ENCODE measurements around the gene PARD3.
"Not testable (repeated sequence)": the region's sequence is repeated elsewhere in the genome, so short reads cannot be mapped to it uniquely, and the experiment has no call there.

The PARD3 gene

DNA sequence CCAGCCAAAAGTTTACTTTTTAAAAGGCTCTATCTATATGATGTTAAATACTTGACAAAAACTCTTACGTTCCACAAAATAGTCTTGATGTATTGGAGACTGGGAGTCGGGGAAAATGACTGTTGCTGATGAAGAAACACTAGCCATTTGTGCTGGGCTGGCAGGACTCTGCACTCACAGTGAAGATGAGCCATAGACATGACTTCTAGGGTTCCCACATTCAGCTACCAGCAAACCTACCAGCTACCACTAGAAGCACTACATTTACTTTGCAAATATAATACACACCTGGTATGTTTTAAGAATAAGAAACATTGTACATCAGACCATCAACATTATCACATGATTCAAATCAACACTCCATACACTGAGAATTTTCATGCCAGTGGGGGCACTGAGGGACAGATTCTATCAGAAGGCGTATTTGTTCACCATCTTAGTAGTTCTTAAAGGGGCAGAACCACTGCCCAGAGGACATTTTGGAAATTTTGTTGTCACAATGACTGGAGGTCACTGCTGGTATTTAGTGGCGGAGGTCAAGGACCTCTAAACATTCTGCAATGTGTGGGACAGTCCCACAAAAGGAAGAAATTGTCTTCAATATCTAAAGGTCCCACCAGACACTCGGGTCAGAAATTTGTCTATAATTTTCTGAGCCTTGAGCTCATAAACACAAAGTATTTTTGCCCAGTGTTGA lies 52.3 kb downstream of the PARD3 start:
- no peak for DNase-seq

- no peak for DNase-seq
Observed at GRCh38 chr10:34762156-34762555, 52.9 kb downstream of the PARD3 start.

- DNase-seq: no peak
Observed at GRCh38 chr10:34761453-34761852, 53.6 kb downstream of the PARD3 start.

GRCh38 chr10:34760606-34761005 lies 54.5 kb downstream of the PARD3 start:
- DNase-seq: no peak

- DNase-seq: no peak
Observed at GRCh38 chr10:34759837-34760215, 55.3 kb downstream of the PARD3 start.

GRCh38 chr10:34759161-34759836 lies 55.8 kb downstream of the PARD3 start:
- DNase-seq: no peak

GRCh38 chr10:34758447-34758996 lies 56.6 kb downstream of the PARD3 start:
- no peak for DNase-seq

DNA sequence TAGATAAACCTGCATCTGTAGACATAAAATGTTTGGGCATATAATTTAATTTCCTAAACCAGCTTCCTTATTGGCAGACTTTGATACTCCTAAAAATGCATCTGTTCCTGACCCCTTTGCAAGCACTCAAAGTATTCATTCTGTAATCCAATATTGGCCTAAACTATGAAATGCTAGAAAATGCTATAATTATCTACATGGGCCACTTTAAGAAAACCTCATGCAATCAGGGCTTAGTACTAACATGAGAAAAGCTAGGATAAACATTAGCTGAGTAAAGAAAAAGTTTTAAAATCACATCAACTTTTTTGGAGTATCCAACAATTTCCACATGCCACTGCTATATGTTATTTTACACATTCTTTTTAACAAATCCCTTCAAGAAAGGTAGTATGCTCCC lies 57.2 kb downstream of the PARD3 start:
- DNase-seq: no peak

- not testable (repeated sequence) for DNase-seq
Observed at GRCh38 chr10:34757181-34757580, 57.9 kb downstream of the PARD3 start.

GRCh38 chr10:34756584-34756983 lies 58.5 kb downstream of the PARD3 start:
- no peak for DNase-seq

DNA sequence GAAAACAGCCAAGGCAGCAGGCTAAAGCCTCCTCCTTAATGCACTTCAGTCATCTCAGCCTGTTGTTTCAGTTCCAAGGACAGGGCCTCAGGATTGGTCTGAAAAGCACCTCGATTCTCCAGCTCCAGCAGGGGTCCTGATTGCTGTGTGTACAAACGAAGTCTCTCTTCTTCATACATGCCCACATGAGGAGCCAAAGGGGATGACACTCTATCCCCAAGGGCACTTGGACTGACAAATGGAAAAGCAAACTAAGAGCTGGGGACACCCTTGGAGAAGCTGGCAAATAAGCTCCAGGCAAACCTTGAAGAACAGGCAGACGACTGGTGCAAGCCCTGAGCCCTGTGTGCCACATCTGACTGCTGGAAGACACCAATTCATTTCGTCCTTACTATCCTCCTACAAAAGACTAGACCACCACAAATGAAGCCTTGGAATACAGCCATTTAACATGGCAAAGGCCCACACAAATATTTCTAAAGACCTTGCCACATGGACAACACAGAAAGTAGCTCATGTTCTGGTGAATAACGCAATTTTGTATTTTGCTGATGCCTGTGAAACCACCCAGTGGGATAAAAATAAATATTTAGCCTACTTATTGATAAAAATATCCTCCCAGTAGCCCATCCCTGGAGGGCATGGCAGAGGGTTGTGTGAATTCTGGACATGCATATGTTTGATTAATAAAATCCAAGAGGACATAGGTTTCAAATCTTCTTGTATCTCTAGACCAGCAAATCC lies 61.9 kb downstream of the PARD3 start:
- no peak for DNase-seq

- DNase-seq: no peak
Observed at GRCh38 chr10:34751272-34751671, 63.8 kb downstream of the PARD3 start.

DNA sequence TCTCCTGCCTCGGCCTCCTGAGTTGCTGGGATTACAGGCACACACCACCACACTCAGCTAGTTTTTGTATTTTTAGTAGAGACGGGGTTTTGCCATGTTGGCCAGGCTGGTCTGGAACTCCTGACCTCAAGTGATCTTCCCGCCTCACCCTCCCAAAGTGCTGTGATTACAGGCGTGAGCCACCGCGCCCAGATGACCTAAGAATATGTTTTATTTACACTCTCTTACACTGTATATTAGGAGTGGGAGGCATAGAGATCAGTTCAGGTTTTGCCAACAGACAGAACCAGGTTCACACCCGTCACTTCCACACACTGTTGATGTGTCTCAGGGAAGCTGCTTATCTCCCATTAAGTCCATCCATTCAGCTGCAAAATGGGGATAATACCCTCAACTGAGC lies 64.3 kb downstream of the PARD3 start:
- DNase-seq: not testable (repeated sequence)

GRCh38 chr10:34748767-34749166 lies 66.3 kb downstream of the PARD3 start:
- no peak for DNase-seq

DNA sequence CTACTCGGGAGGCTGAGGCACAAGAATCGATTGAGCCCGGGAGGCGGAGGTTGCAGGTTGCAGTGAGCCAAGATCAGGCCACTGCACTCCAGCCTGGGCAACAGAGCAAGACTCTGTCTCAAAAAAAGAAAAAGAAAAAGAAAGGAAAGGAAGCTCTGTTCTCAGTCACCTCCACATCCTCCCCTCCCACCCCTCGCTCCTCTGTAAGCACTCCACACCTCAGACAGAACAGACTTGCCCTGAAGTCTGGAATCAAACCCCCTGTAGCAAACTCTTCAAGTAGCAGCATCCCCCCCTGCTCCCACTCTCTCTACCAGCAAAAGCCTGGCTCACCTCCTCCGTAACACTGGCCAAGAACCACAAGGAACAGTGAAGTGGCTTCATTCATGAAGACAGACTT lies 66.7 kb downstream of the PARD3 start:
- DNase-seq: no peak

- no peak for DNase-seq
Observed at GRCh38 chr10:34746094-34746493, 69.0 kb downstream of the PARD3 start.

GRCh38 chr10:34745244-34745643 lies 69.9 kb downstream of the PARD3 start:
- no peak for DNase-seq

- DNase-seq: no peak
Observed at GRCh38 chr10:34744590-34744989, 70.5 kb downstream of the PARD3 start.

DNA sequence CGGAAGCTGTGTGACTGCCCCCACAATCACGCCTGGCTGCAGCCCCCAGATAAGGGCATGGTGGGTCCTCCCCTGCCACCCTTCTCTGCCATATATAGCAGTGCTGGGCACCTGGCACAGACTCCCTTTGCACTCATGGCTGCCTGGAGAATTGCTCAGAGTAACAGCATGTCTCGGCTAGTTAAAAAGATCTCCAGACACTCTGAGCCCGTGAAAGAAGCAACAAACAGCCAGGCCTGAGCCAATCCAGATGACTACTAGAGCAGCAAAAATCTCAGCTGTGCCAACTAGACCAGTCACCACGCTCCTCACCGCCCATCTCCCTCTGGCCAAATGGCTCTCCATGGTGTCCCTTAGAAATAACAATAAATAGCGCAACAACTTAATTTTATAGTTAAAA lies 71.3 kb downstream of the PARD3 start:
- DNase-seq: no peak

GRCh38 chr10:34742456-34742855 lies 72.6 kb downstream of the PARD3 start:
- DNase-seq: no peak

- not testable (repeated sequence) for DNase-seq
Observed at GRCh38 chr10:34741087-34741486, 74.0 kb downstream of the PARD3 start.

DNA sequence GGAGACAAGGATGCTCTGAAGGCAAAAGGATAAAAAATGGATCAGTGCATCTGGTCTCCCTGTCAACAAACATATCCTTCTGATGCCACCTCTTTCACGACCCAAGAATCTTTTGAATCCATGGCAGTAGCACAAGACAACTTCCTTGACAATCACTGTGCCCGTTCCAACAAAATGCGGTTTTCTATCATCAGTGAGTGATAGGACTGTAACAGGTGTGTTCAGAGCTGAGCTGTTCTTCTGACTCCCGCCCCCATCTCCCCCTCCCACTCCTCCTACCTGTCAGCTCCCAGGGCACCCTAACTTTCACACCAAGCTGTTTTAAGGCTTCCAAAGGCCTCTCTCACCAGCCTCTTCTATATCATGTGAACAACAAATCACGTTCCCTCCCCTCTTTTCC lies 74.8 kb downstream of the PARD3 start:
- DNase-seq: no peak

GRCh38 chr10:34739915-34740314 lies 75.2 kb downstream of the PARD3 start:
- DNase-seq: peak; percentile 86

DNA sequence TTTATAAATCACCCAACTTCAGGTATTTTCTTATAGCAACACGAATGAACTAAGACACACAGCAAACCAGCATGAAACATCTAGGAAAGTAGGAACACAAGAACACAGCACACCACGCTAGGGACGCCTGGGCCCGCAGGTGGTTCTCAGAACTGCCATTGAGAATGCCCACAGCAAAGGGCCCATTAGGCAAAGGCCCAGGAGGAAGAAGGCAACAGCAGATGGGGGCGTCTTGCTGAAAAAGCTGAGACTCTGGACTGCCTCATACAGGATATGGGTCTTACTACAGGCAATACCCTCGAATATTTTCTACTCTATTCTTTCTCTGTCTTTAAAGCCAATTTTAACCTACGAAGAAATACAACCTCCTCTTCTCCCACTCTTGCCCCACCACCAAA lies 77.3 kb downstream of the PARD3 start:
- DNase-seq: no peak
